Stomach (tissue), 9 donors: Measurements from ENCODE around the gene CHRNG. TPM values are rescaled to one million over a fixed set of nuclear protein-coding genes. Genes with fewer than 3 reads are reported as not detected.

Experiments used
- DNase-seq, 2 donors: peaks; one replicate each; pipeline versions ENCODE4 v3.0.0 to v3.0.0-alpha.2; 2013 to 2019
- H3K27ac ChIP-seq, 5 donors: fragments of 200-600 bp in 4 of 5; sonication (generic) in 4 of 5; one replicate each; pipeline ENCODE4 v1.5.1; 2013 to 2019; ENCODE audit warnings: mild to moderate bottlenecking in 1 of 5, moderate library complexity in 1 of 5
- H3K27me3 ChIP-seq, 3 donors: fragments of 200-600 bp; sonication (generic); one replicate each; pipeline ENCODE4 v1.5.1; 2017 to 2019; ENCODE audit warnings: mixed run types in 1 of 3
- H3K36me3 ChIP-seq, 4 donors: fragments of 200-600 bp; sonication (generic); 1 replicate in 3 of 4; 2 replicates in 1 of 4; pipeline ENCODE4 v1.5.1; 2016 to 2019
- H3K4me1 ChIP-seq, 4 donors: fragments of 200-600 bp; sonication (generic); one replicate each; pipeline ENCODE4 v1.5.1; 2016 to 2019
- H3K4me3 ChIP-seq, 4 donors: fragments of 200-600 bp; sonication (generic) in 3 of 4; one replicate each; pipeline ENCODE4 v1.5.1; 2016 to 2019; ENCODE audit warnings: mild to moderate bottlenecking in 1 of 4
- H3K9me3 ChIP-seq, 4 donors: fragments of 200-600 bp; sonication (generic); one replicate each; pipeline ENCODE4 v1.5.1; 2016 to 2019
- EP300 ChIP-seq: sonication (generic); formaldehyde crosslinking; IDR thresholded peaks from one replicate; pipeline ENCODE4 v1.6.1; 2017; ENCODE audit warnings: antibody characterized with exemption
- POLR2A ChIP-seq, 4 donors: fragments of 450-650 bp; IDR thresholded peaks; one replicate each; pipeline ENCODE4 v1.6.1; 2016; ENCODE audit warnings: antibody characterized with exemption in 4 of 4, control low read depth in 2 of 4, mild to moderate bottlenecking in 1 of 4, moderate library complexity in 1 of 4
- POLR2AphosphoS5 ChIP-seq, 3 donors: sonication (generic); formaldehyde crosslinking; IDR thresholded peaks; one replicate each; pipeline ENCODE4 v1.6.1; 2016; ENCODE audit warnings: antibody characterized with exemption in 3 of 3
- WGBS, 5 donors: extraction: QIAGEN DNeasy Blood & Tissue Kit in 3 of 5; methylation state at CpG; one replicate each; pipeline versions ENCODE4 v1.1.5 to v1.1.7; 2013 to 2018; 5-methylcytosine and 5-hydroxymethylcytosine counted together
- intact Hi-C: fragments of 100-400 bp; cut with DNase I; formaldehyde crosslinking; loops from one replicate; pipeline ENCODE4 v1.15.1; 2023; ENCODE audit warnings: low total_unique reads
- polyA plus RNA-seq, 3 donors: library from polyadenylated mRNA; stranded (reverse); fragments of 200-250 nt; gene quantifications; one replicate each; pipeline ENCODE4 v1.2.3, GENCODE V29; 2013
- total RNA-seq, 5 donors: library from RNA; depleted of rRNA; stranded (reverse); fragments of >200 nt; gene quantifications; one replicate each; pipeline versions ENCODE4 v1.1.0 to v1.2.3, GENCODE V29; 2014 to 2016
- TF ChIP-seq, protein P1 (sequence below), 7 experiments: fragments of 450-650 bp in 4 of 7; fragments of 200-600 bp in 3 of 7; sonication (generic) in 3 of 7; IDR thresholded peaks; one replicate each; pipeline ENCODE4 v1.5.1; 2016 to 2019; ENCODE audit warnings: antibody characterized with exemption in 7 of 7, control low read depth in 2 of 7, mild to moderate bottlenecking in 1 of 7
- donor health status: healthy with polysubstance abuse.
- donor health status: Bipolar disorder and iron deficiency.
- donor health status: healthy.

CHRNG gene
- total and polyA plus RNA-seq, 8 donors = not detected

DNA sequence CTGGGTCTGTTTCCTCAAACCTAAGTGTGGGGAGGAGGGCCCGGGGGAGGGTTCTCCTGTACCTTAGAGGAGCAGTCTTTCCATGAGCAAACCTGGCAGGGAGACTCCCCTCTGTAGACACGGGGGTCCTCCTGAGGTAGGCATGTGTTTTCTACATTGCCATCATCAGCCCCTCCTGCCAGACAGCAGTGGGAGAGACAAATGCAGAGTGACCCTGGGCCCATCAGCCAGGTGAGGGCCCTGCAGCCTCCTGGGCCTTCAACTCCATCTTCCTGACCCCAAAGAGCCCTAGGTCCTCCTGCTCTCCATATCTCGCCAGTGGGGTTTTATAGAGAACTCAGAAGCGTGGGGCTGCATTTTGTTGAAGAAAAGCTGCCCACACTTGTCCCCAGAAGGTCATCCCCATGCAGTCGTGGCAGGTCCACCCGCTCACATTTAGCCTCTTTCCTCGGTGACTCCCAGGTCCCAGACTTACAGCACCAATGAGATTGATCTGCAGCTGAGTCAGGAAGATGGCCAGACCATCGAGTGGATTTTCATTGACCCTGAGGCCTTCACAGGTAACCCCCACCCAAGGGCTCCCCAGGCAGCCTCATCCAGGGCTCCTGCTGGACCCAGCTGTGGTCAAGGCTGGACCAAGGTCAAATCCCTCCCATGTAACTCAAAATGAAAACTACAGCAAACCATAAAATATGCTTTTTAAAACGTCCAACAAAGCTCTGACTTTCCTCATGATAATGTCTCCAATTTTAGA lies 2.6 kb downstream of the CHRNG start:
- H3K9me3 ChIP-seq = no peaks in the 10 kb centered on the region
- DNase-seq = no peak
- intact Hi-C loops = no loop called here
- H3K36me3 ChIP-seq = peaks cover 0 to 18% (median 6%) of the 10 kb centered on the region in 4 donors
- H3K4me3 ChIP-seq = no peak overlapping the region
- 55 to 81% (median 63%) methylated on average over 5 to 9 of the region's 9 CpGs for WGBS, 5 donors
- peaks cover 0 to 15% (median 9%) of the 10 kb centered on the region in 4 donors for H3K4me1 ChIP-seq
- no peak overlapping the region for H3K27ac ChIP-seq
- no peak for TF ChIP-seq EP300
- no peak for TF ChIP-seq POLR2A (IDR thresholded peaks at IDR 0.05)
- H3K27me3 ChIP-seq = peaks cover 0 to 37% (median 0%) of the 10 kb centered on the region in 3 donors

DNA sequence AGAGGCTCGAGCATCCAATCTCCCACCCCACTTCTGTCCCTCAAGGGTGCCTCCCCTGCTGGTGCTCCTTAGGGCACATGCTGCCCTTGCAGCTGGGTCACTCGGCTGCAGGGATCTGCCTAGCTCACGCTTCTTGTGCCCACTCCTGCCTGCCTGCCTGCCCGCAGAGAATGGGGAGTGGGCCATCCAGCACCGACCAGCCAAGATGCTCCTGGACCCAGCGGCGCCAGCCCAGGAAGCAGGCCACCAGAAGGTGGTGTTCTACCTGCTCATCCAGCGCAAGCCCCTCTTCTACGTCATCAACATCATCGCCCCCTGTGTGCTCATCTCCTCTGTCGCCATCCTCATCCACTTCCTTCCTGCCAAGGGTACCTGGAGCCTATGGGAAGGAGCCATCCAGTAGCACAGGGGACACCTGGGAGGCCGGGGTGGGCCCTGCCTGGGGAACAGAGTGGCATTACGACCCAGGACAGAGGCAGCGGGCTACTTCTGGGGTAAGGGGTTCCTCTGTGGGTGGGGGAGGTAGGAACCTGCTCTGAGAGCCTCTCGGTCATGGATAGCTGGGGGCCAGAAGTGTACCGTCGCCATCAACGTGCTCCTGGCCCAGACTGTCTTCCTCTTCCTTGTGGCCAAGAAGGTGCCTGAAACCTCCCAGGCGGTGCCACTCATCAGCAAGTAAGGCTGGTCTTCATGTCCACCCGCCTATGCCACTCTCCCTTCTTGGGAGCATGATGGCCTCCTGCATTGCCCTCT lies 3.4 kb downstream of the CHRNG start:
- WGBS, 5 donors = 84 to 92% (median 91%) methylated on average over 17 to 20 of the region's 20 CpGs
- no peaks in the 10 kb centered on the region for H3K9me3 ChIP-seq

DNA sequence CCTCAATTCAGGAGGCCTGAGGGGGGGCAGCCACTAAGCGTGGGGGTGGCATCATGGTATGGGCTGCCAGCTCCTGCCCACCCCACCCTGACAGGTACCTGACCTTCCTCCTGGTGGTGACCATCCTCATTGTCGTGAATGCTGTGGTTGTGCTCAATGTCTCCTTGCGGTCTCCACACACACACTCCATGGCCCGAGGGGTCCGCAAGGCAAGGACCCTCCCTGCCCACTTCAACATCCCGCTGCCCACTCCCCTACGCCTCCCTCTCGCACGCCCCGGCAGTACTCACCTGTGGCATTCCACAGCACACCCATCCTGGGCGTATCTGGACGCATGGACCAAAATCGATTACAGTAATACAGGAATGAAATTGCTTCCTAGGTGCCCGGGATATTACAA lies 4.0 kb downstream of the CHRNG start:
- peaks cover 0 to 15% (median 4%) of the 10 kb centered on the region in 4 donors for H3K4me1 ChIP-seq
- WGBS, 5 donors = 88 to 97% (median 90%) methylated on average over 13 to 14 of the region's 14 CpGs
- H3K9me3 ChIP-seq = no peaks in the 10 kb centered on the region
- peaks cover 0 to 24% (median 0%) of the 10 kb centered on the region in 3 donors for H3K27me3 ChIP-seq
- intact Hi-C loops = no loop called here
- no peak overlapping the region for H3K4me3 ChIP-seq
- H3K27ac ChIP-seq = no peak overlapping the region
- TF ChIP-seq EP300 = no peak
- no peak for TF ChIP-seq POLR2A (IDR thresholded peaks at IDR 0.05)
- TF ChIP-seq, protein P1, sequence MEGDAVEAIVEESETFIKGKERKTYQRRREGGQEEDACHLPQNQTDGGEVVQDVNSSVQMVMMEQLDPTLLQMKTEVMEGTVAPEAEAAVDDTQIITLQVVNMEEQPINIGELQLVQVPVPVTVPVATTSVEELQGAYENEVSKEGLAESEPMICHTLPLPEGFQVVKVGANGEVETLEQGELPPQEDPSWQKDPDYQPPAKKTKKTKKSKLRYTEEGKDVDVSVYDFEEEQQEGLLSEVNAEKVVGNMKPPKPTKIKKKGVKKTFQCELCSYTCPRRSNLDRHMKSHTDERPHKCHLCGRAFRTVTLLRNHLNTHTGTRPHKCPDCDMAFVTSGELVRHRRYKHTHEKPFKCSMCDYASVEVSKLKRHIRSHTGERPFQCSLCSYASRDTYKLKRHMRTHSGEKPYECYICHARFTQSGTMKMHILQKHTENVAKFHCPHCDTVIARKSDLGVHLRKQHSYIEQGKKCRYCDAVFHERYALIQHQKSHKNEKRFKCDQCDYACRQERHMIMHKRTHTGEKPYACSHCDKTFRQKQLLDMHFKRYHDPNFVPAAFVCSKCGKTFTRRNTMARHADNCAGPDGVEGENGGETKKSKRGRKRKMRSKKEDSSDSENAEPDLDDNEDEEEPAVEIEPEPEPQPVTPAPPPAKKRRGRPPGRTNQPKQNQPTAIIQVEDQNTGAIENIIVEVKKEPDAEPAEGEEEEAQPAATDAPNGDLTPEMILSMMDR (IDR thresholded peaks at IDR 0.05) = no peak
- no peak for TF ChIP-seq POLR2AphosphoS5 (IDR thresholded peaks at IDR 0.05)
- DNase-seq = no peak
- peaks cover 0 to 21% (median 10%) of the 10 kb centered on the region in 4 donors for H3K36me3 ChIP-seq

More for the DNA sequence above, 3.4 kb downstream of the CHRNG start:
- no peak for DNase-seq
- no peak for TF ChIP-seq POLR2AphosphoS5 (IDR thresholded peaks at IDR 0.05)
- TF ChIP-seq POLR2A (IDR thresholded peaks at IDR 0.05) = no peak
- TF ChIP-seq, protein P1 (IDR thresholded peaks at IDR 0.05) = no peak
- TF ChIP-seq EP300 = no peak
- intact Hi-C loops = no loop called here
- Histone ChIP-seq H3K27me3 (peaks cover 0 to 30% (median 0%) of the 10 kb centered on the region in 3 donors), H3K4me1 (peaks cover 0 to 14% (median 3%) of the 10 kb centered on the region in 4 donors), H3K27ac (no peak overlapping the region), H3K4me3 (no peak overlapping the region), H3K36me3 (peaks cover 0 to 21% (median 10%) of the 10 kb centered on the region in 4 donors)

DNA sequence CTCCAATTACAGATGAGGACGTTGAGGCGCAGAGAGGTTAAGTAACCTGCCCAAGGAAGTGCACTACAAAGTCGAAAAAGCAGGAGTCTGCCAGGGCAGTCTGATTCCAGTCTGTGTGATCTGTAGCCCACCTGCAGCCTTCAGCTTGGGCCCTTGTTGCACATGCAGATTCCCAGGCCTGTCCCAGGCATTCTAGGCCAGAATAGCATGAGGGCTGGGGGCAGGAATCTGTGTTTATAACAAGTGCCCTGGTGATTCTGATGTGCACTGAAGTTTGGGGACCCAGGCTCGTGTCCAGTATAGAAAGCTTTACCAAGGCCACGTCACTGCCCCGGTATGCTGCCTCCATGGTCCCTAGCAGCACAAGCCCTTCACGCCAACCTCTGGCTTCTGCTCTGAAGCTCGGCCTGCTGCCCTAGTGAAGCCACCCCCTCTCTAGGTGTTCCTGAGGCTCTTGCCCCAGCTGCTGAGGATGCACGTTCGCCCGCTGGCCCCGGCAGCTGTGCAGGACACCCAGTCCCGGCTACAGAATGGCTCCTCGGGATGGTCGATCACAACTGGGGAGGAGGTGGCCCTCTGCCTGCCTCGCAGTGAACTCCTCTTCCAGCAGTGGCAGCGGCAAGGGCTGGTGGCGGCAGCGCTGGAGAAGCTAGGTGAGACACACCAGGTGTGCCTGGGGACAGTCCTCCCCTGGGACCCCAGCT lies 4.6 kb downstream of the CHRNG start:
- WGBS, 5 donors = 89 to 92% (median 91%) methylated on average over 8 to 19 of the region's 19 CpGs
- DNase-seq = no peak
- TF ChIP-seq EP300 = no peak
- no peak for TF ChIP-seq POLR2A (IDR thresholded peaks at IDR 0.05)
- TF ChIP-seq, protein P1 (IDR thresholded peaks at IDR 0.05) = no peak
- TF ChIP-seq POLR2AphosphoS5 (IDR thresholded peaks at IDR 0.05) = no peak

More for the DNA sequence above, 4.6 kb downstream of the CHRNG start:
- Histone ChIP-seq H3K27me3 (peaks cover 0 to 18% (median 0%) of the 10 kb centered on the region in 3 donors), H3K9me3 (peaks cover 0 to 2% (median 0%) of the 10 kb centered on the region in 4 donors), H3K27ac (no peak overlapping the region), H3K4me3 (no peak overlapping the region), H3K4me1 (peaks cover 0 to 17% (median 4%) of the 10 kb centered on the region in 4 donors), H3K36me3 (peaks cover 0 to 21% (median 10%) of the 10 kb centered on the region in 4 donors)
- intact Hi-C loops = no loop called here
